Suprapubic skin (tissue), 4 donors: ENCODE data around the gene ABLIM3. TPM values are rescaled to one million over a fixed set of nuclear protein-coding genes. Genes with fewer than 3 reads are reported as not detected.

ENCODE experiments used
- DNase-seq, 2 donors: peaks; one replicate each; pipeline ENCODE4 v3.0.0-alpha.2; 2019; ENCODE audit warnings: low spot score in 2 of 2
- H3K27ac ChIP-seq: fragments of 200-600 bp; sonication (generic); one replicate; pipeline ENCODE4 v1.5.1; 2019
- H3K27me3 ChIP-seq: fragments of 200-600 bp; sonication (generic); one replicate; pipeline ENCODE4 v1.5.1; 2019
- H3K36me3 ChIP-seq: fragments of 200-600 bp; sonication (generic); one replicate; pipeline ENCODE4 v1.5.1; 2019
- H3K4me1 ChIP-seq: fragments of 200-600 bp; sonication (generic); one replicate; pipeline ENCODE4 v1.5.1; 2019
- H3K4me3 ChIP-seq: fragments of 200-600 bp; sonication (generic); one replicate; pipeline ENCODE4 v1.5.1; 2019; ENCODE audit warnings: mild to moderate bottlenecking
- H3K9me3 ChIP-seq: fragments of 200-600 bp; sonication (generic); one replicate; pipeline ENCODE4 v1.5.1; 2019
- EP300 ChIP-seq: sonication (generic); formaldehyde crosslinking; IDR thresholded peaks from one replicate; pipeline ENCODE4 v1.6.1; 2017; ENCODE audit warnings: antibody characterized with exemption
- POLR2A ChIP-seq, 2 donors: fragments of 450-650 bp; IDR thresholded peaks; one replicate each; pipeline ENCODE4 v1.6.1; 2017; ENCODE audit warnings: antibody characterized with exemption in 2 of 2, mild to moderate bottlenecking in 2 of 2, moderate library complexity in 2 of 2
- POLR2AphosphoS5 ChIP-seq, 3 donors: sonication (generic); formaldehyde crosslinking; IDR thresholded peaks; one replicate each; pipeline ENCODE4 v1.6.1; 2017; ENCODE audit warnings: antibody characterized with exemption in 3 of 3
- WGBS: methylation state at CpG from one replicate; pipeline ENCODE4 v1.1.5; 2018; 5-methylcytosine and 5-hydroxymethylcytosine counted together
- total RNA-seq, 4 donors: library from RNA; depleted of rRNA; stranded (reverse); fragments of >200 nt; gene quantifications; one replicate each; pipeline ENCODE4 v1.1.0, GENCODE V29; 2016
- TF ChIP-seq, protein P1 (sequence below), 2 donors: fragments of 200-600 bp in 1 of 2; fragments of 450-650 bp in 1 of 2; sonication (generic) in 1 of 2; IDR thresholded peaks; one replicate each; pipeline ENCODE4 v1.5.1; 2016 to 2019; ENCODE audit warnings: antibody characterized with exemption in 2 of 2, mild to moderate bottlenecking in 1 of 2, moderate library complexity in 1 of 2

ABLIM3 gene
- total RNA-seq, 4 donors from 2014 or later = 4.7 to 22.6 (median 13.4) TPM

DNA sequence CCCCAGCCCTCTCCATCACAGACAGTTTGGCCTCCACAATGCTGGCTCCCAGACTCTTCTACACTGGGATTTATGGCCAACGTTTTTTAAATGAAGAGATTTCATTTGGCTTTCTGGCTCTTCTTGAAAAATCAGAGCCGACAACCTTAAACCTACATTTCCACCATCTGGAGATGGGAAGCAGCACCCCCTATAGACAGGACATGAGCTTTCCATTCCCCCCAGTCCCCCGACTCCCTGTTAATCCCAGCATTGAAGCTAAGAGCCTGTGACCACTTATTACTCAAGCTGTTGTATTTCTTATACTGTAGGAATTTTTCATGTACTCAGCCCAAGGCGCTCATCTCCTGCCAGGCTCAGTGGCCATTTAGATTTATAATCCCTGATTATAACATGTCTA, 96.4 kb downstream of the ABLIM3 start:
- 62% methylated on average over 4 of the region's 4 CpGs for WGBS

DNA sequence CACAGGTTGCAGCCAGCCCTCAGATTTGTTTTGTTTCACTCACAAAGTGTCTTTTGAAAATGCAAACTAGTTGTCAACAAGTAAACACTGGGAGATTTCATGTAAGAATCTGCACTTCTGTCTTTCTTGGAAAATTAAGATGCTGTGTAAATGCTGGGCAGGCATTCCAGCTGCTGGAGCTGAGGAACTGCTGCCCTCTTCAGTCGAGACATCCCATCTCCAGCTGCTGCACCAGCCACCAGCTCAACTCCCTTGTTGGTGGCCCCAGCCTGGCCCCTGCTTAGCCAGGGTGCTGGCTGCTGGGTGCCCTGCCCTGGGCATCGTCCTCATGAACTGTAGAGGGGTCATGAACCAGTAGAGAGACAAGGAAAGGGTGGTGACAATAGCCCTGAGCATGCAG, 97.2 kb downstream of the ABLIM3 start:
- Histone ChIP-seq H3K36me3 (peaks cover 20% of the 10 kb centered on the region), H3K27me3 (no peaks in the 10 kb centered on the region), H3K4me1 (peaks cover 7% of the 10 kb centered on the region), H3K9me3 (no peaks in the 10 kb centered on the region), H3K27ac (no peak overlapping the region), H3K4me3 (no peak overlapping the region)
- 83% methylated on average over 1 of the region's 2 CpGs for WGBS
- TF ChIP-seq POLR2A (IDR thresholded peaks at IDR 0.05) (no peak), EP300 (no peak), POLR2AphosphoS5 (IDR thresholded peaks at IDR 0.05) (no peak)
- TF ChIP-seq, protein P1, sequence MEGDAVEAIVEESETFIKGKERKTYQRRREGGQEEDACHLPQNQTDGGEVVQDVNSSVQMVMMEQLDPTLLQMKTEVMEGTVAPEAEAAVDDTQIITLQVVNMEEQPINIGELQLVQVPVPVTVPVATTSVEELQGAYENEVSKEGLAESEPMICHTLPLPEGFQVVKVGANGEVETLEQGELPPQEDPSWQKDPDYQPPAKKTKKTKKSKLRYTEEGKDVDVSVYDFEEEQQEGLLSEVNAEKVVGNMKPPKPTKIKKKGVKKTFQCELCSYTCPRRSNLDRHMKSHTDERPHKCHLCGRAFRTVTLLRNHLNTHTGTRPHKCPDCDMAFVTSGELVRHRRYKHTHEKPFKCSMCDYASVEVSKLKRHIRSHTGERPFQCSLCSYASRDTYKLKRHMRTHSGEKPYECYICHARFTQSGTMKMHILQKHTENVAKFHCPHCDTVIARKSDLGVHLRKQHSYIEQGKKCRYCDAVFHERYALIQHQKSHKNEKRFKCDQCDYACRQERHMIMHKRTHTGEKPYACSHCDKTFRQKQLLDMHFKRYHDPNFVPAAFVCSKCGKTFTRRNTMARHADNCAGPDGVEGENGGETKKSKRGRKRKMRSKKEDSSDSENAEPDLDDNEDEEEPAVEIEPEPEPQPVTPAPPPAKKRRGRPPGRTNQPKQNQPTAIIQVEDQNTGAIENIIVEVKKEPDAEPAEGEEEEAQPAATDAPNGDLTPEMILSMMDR (IDR thresholded peaks at IDR 0.05) = no peak
- DNase-seq = no peak

More for the DNA sequence above, 96.4 kb downstream of the ABLIM3 start:
- peaks cover 7% of the 10 kb centered on the region for H3K4me1 ChIP-seq
- H3K27me3 ChIP-seq = no peaks in the 10 kb centered on the region
- no peaks in the 10 kb centered on the region for H3K9me3 ChIP-seq
- no peak overlapping the region for H3K27ac ChIP-seq
- DNase-seq = no peak
- no peak overlapping the region for H3K4me3 ChIP-seq
- TF ChIP-seq POLR2A (IDR thresholded peaks at IDR 0.05) = no peak
- TF ChIP-seq EP300 = no peak
- TF ChIP-seq POLR2AphosphoS5 (IDR thresholded peaks at IDR 0.05) = no peak
- TF ChIP-seq, protein P1 (IDR thresholded peaks at IDR 0.05) = no peak
- H3K36me3 ChIP-seq = peaks cover 24% of the 10 kb centered on the region

DNA sequence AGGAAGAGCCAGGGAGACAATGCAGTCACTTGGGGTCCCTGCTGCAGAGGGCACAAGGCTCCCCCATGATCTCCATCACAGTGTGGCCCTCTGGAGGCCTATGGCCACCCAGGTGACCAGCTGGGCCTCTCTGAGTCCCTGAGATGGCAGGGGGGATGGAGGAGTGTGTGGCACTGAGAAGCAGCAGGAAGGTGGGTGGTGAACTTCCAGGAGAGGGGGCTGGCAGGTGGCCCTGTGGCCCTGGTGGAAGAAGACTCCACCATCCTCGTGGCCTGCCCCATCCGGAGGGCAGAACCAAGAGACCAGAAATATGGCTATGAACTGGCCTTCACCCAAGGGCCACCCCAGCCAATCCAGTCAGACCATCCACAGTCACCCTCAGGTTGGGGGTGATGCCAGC, 98.6 kb downstream of the ABLIM3 start:
- DNase-seq = no peak
- WGBS = no CpG with 5 or more reads among the region's 2 CpGs
- Histone ChIP-seq H3K27me3 (no peaks in the 10 kb centered on the region), H3K36me3 (peaks cover 20% of the 10 kb centered on the region), H3K9me3 (no peaks in the 10 kb centered on the region), H3K27ac (no peak overlapping the region), H3K4me3 (no peak overlapping the region), H3K4me1 (peaks cover 7% of the 10 kb centered on the region)
- TF ChIP-seq POLR2AphosphoS5 (IDR thresholded peaks at IDR 0.05) (no peak), POLR2A (IDR thresholded peaks at IDR 0.05) (no peak), EP300 (no peak)
- TF ChIP-seq, protein P1 (IDR thresholded peaks at IDR 0.05) = no peak

DNA sequence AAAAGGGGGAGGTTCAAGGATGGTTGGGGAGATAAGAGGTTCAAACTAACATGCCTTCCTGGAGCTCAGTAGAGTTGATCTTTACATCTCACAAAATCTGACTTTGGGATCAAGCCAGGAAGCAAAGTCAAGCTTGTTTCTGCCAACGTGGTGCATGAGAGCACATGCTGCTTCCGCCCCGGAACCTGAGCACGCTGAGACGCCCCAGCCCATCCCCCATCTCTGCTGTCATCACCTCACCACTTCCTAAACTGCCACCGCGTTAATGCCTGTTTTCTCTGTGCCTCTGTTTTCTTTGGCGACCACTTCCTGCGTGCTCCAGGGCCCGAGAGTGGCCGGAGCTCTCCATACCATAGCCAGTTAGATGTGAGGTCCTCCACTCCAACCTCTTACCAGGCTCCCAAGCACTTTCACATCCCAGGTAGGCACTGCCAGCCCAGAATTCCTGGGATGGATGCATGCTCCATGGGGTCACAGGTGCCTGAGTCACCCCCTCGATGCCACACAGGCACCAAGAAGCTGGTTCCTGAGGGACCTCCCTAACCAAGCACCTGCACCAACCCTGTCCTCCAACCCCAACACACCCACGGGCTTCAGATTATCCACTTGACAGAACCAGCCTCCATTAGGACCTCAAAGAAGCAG, 99.2 kb downstream of the ABLIM3 start:
- Histone ChIP-seq H3K9me3 (no peaks in the 10 kb centered on the region), H3K36me3 (peaks cover 24% of the 10 kb centered on the region), H3K4me3 (no peak overlapping the region), H3K27me3 (no peaks in the 10 kb centered on the region), H3K27ac (no peak overlapping the region), H3K4me1 (peaks cover 7% of the 10 kb centered on the region)
- WGBS = 44% methylated on average over 11 of the region's 13 CpGs
- no peak for DNase-seq
- TF ChIP-seq POLR2AphosphoS5 (IDR thresholded peaks at IDR 0.05) = no peak
- no peak for TF ChIP-seq POLR2A (IDR thresholded peaks at IDR 0.05)
- TF ChIP-seq, protein P1 (IDR thresholded peaks at IDR 0.05) = no peak

DNA sequence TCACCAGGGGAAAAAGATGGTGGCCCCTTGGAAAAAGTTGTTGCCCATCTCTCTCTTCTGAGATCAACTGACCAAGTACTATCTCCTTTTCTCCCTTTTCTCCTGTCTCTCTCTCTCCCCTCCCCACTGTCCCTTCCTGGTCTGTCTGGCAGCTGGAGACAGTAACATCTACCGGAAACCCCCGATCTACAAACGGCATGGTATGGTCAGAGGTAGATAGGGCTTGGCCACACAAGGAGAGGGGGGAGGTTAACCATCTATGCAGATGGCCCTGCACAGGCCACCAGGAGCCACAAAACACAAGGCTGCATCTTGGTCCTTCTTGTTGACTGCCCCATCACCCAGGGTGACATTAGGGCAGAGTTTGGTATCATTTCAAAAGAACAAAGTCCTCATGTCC, 101.0 kb downstream of the ABLIM3 start:
- no peak for DNase-seq
- Histone ChIP-seq H3K4me3 (no peak overlapping the region), H3K36me3 (peaks cover 25% of the 10 kb centered on the region), H3K27me3 (no peaks in the 10 kb centered on the region), H3K9me3 (no peaks in the 10 kb centered on the region), H3K4me1 (peaks cover 7% of the 10 kb centered on the region), H3K27ac (no peak overlapping the region)
- TF ChIP-seq, protein P1 (IDR thresholded peaks at IDR 0.05) = no peak
- no peak for TF ChIP-seq EP300
- no peak for TF ChIP-seq POLR2AphosphoS5 (IDR thresholded peaks at IDR 0.05)
- no peak for TF ChIP-seq POLR2A (IDR thresholded peaks at IDR 0.05)
- WGBS = 89% methylated on average over 3 of the region's 3 CpGs
